Chondrocyte (in vitro differentiated cells): ENCODE data around the gene SPEG. TPM values are rescaled to one million over a fixed set of nuclear protein-coding genes. Genes with fewer than 3 reads are reported as not detected.

ENCODE experiments used
- DNase-seq: peaks from one replicate; pipeline ENCODE4 v3.0.0; 2021; ENCODE audit warnings: mixed read lengths, low spot score
- H3K27ac Mint-ChIP-seq: one replicate; pipeline ENCODE4 v1.8.0; 2021; ENCODE audit warnings: mild to moderate bottlenecking, moderate library complexity, mixed read lengths; ENCODE audit not compliant: unreplicated experiment
- H3K27me3 Mint-ChIP-seq: 2 replicates; pipeline ENCODE4 v1.8.0; 2021; ENCODE audit warnings: low read depth, mixed read lengths
- H3K36me3 Mint-ChIP-seq: 2 replicates; pipeline ENCODE4 v1.8.0; 2021; ENCODE audit warnings: low read depth, mixed read lengths
- H3K4me1 Mint-ChIP-seq: 2 replicates; pipeline ENCODE4 v1.8.0; 2021; ENCODE audit warnings: low read depth, mild to moderate bottlenecking, mixed read lengths
- H3K4me3 Mint-ChIP-seq: one replicate; pipeline ENCODE4 v1.8.0; 2021; ENCODE audit warnings: mild to moderate bottlenecking, moderate library complexity, mixed read lengths; ENCODE audit not compliant: unreplicated experiment
- H3K9me3 Mint-ChIP-seq: 2 replicates; pipeline ENCODE4 v1.8.0; 2021; ENCODE audit warnings: low read depth, mixed read lengths
- total RNA-seq: library from RNA; stranded (reverse); gene quantifications from 3 replicates; pipeline ENCODE4 v1.2.1, GENCODE V29; 2021
- TF ChIP-seq, protein P1 (sequence below): fragments of 200-600 bp; sonication (generic); IDR thresholded peaks from 2 replicates; pipeline ENCODE4 v1.5.0; 2021; ENCODE audit warnings: antibody characterized with exemption, mild to moderate bottlenecking, moderate library complexity

The SPEG gene
- total RNA-seq, 1 donor from 2014 or later = 94.9 TPM

DNA sequence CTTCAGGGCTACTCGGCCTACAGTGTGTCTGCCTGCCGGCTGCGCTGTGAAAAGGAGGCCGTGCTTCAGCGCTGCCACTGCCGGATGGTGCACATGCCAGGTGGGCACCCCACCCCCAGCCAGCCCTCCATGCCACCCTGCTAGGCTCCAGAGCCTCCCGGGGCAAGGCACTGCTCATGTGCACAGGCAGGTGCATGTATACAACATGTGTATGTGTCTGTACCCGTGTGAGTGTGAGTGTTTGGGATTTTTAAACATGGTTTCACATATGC is 97.7 kb downstream of the SPEG start:
- no peaks in the 10 kb centered on the region for H3K36me3 Mint-ChIP-seq
- H3K9me3 Mint-ChIP-seq = no peaks in the 10 kb centered on the region
- TF ChIP-seq, protein P1, sequence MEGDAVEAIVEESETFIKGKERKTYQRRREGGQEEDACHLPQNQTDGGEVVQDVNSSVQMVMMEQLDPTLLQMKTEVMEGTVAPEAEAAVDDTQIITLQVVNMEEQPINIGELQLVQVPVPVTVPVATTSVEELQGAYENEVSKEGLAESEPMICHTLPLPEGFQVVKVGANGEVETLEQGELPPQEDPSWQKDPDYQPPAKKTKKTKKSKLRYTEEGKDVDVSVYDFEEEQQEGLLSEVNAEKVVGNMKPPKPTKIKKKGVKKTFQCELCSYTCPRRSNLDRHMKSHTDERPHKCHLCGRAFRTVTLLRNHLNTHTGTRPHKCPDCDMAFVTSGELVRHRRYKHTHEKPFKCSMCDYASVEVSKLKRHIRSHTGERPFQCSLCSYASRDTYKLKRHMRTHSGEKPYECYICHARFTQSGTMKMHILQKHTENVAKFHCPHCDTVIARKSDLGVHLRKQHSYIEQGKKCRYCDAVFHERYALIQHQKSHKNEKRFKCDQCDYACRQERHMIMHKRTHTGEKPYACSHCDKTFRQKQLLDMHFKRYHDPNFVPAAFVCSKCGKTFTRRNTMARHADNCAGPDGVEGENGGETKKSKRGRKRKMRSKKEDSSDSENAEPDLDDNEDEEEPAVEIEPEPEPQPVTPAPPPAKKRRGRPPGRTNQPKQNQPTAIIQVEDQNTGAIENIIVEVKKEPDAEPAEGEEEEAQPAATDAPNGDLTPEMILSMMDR = no peak
- no peak overlapping the region for H3K27ac Mint-ChIP-seq
- no peak for DNase-seq
- no peaks in the 10 kb centered on the region for H3K4me1 Mint-ChIP-seq
- peaks cover 29% of the 10 kb centered on the region for H3K27me3 Mint-ChIP-seq
- no peak overlapping the region for H3K4me3 Mint-ChIP-seq

DNA sequence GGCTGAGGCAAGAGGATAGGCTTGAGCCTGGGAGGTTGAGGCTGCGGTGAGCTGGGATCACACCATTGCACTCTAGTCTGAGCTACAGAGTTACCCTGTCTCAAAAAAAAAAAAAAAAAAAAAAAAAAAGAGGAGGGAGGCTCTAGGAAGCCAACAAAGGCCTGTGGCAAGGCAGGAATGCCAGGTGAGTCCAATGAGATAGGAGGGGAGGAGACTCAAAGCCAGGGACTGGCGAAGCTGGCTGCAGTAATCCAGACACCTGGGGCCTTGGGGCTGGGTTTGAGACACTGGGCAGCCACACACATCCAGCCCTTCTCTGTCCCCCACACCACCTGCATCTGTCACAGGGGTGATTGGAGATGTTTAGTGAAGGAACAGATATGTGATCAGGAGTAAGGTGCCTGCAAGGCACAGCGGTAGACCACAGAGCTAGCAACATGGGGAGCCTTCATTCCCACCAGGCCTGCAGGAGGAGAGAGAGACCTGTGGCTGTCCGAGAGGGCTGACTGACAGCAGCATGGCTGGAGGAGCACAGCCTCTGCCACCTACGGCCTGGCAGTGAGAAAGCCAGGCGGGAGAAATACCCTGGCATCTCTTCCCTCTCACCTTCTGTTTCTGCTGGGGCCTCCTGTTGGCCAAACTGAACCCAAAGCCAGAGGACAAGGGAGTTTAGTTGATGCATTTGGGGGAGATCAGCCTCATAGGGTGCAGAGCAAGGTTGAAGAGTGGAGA is 99.5 kb downstream of the SPEG start:
- Mint-ChIP-seq H3K27me3 (peaks cover 17% of the 10 kb centered on the region), H3K27ac (no peak overlapping the region), H3K4me3 (no peak overlapping the region), H3K36me3 (peaks cover 5% of the 10 kb centered on the region), H3K4me1 (peaks cover 11% of the 10 kb centered on the region), H3K9me3 (no peaks in the 10 kb centered on the region)
- no peak for DNase-seq
- TF ChIP-seq, protein P1 = no peak

DNA sequence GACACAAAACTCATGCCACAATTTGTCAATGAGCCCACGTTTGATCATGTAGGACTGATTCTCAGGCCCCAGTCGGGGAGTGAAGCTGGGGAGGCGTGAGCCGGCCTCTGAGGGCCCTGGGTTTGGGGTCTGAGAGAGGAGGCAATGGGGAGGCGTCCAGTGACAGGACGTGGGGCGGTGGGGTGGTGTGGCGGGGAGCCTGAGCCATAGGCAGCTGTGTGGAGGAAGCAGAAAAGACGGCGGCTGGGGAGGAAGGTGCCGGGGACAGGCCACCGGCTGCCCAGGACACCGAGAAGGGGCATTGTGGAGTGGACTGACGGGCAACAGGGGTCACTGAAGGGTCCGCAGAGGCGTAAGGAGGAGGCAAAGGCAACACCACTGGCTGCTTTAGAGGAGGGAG is 101.8 kb downstream of the SPEG start:
- TF ChIP-seq, protein P1 = no peak
- H3K4me1 Mint-ChIP-seq = peaks cover 16% of the 10 kb centered on the region
- H3K4me3 Mint-ChIP-seq = no peak overlapping the region
- DNase-seq = no peak
- H3K36me3 Mint-ChIP-seq = peaks cover 15% of the 10 kb centered on the region
- no peaks in the 10 kb centered on the region for H3K9me3 Mint-ChIP-seq
- no peak overlapping the region for H3K27ac Mint-ChIP-seq
- H3K27me3 Mint-ChIP-seq = peaks cover under 1% of the 10 kb centered on the region

DNA sequence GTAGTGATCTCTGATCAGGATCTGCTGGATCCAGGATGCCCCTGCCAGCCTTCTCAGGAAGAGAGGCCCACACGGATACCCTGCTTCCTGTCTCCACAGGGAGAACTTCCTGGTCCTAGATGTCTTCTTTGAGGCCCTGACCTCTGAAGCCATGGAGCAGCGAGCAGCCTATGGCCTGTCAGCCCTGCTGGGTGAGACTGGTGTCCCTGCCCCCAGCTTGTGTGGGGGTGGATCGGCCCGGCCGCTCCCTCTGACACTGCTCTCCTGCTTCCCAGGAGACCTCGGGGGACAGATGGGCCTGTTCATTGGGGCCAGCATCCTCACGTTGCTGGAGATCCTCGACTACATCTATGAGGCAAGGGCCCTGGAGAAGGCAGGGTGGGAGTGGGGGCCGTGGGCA is 102.3 kb downstream of the SPEG start:
- no peak overlapping the region for H3K4me3 Mint-ChIP-seq

DNA sequence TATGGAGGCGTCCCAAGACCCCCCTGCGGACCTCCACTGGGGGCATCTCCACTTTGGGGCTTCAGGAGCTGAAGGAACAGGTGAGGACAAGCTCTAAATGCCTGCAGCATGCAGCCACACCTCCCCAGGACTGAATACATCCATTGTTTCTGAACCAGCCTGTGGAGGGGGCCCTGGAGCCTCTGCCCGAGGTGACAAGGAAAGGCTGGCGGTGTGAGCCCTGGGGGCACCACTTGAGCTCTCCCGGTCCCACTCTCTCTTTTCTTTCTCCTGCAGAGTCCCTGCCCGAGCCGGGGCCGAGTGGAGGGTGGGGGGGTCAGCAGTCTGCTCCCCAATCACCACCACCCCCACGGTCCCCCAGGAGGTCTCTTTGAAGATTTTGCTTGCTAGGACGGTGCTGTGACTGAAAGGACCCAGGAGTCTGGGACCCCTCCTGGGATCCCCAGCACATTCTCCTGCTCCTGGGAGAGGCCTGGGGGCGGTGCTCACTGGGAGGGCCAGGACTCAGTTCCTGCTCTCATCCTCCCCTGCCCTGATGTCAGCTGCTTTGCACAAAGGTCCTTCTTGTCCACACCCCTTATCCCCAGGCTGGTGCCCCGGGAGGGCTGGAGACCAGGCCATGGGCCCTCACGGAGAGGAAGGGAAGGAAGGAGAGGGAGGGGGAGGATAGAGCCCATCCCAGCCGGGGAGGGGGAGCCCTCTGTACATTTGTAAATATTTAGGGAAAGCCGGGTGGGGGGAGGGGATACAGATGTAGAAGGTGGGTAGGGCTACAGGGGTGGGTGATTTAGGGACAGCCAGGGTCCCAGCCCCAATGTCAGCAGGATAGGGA is 103.2 kb downstream of the SPEG start:
- Mint-ChIP-seq H3K4me3 (no peak overlapping the region), H3K27ac (no peak overlapping the region), H3K36me3 (peaks cover 15% of the 10 kb centered on the region), H3K4me1 (peaks cover 28% of the 10 kb centered on the region), H3K27me3 (no peaks in the 10 kb centered on the region), H3K9me3 (no peaks in the 10 kb centered on the region)
- TF ChIP-seq, protein P1 = peak; percentile 20
- no peak for DNase-seq

More for the DNA sequence above, 102.3 kb downstream of the SPEG start:
- Mint-ChIP-seq H3K27ac (no peak overlapping the region), H3K9me3 (no peaks in the 10 kb centered on the region), H3K4me1 (peaks cover 19% of the 10 kb centered on the region), H3K36me3 (peaks cover 15% of the 10 kb centered on the region), H3K27me3 (no peaks in the 10 kb centered on the region)
- TF ChIP-seq, protein P1 = no peak
- DNase-seq = no peak
